Kidney glomerular epithelial cell (primary cell): ENCODE results near the gene NBAS.
A peak's percentile ranks its signal among the peaks of the same experiment; 100 is the strongest.
"Not testable (repeated sequence)": the region's sequence is repeated elsewhere in the genome, so short reads cannot be mapped to it uniquely, and the experiment has no call there.

Experiments
- DNase-seq: peaks from one replicate; lab custom pipeline; 2025; lab: John Stamatoyannopoulos, UW

Gene NBAS

GRCh38 chr2:15359716-15360531, 201.2 kb downstream of the NBAS start:
- peak; percentile 58 for DNase-seq

- no peak for DNase-seq
Measured at GRCh38 chr2:15357922-15358321, 203.2 kb downstream of the NBAS start.

GRCh38 chr2:15357186-15357585, 203.9 kb downstream of the NBAS start:
- DNase-seq, result no peak

- no peak for DNase-seq
Measured at GRCh38 chr2:15355386-15355785, 205.7 kb downstream of the NBAS start.

GRCh38 chr2:15354596-15355366, 206.4 kb downstream of the NBAS start:
- no peak for DNase-seq

- DNase-seq, result no peak
Measured at GRCh38 chr2:15352363-15352762, 208.8 kb downstream of the NBAS start.

- no peak for DNase-seq
Measured at GRCh38 chr2:15348636-15349035, 212.5 kb downstream of the NBAS start.

GRCh38 chr2:15348045-15348444, 213.1 kb downstream of the NBAS start:
- no peak for DNase-seq

GRCh38 chr2:15346624-15347023, 214.5 kb downstream of the NBAS start:
- DNase-seq, result no peak

GRCh38 chr2:15337996-15338666, 223.0 kb downstream of the NBAS start:
- no peak for DNase-seq

- no peak for DNase-seq
Measured at GRCh38 chr2:15334644-15335326, 226.3 kb downstream of the NBAS start.

GRCh38 chr2:15331787-15332186, 229.3 kb downstream of the NBAS start:
- no peak for DNase-seq

- DNase-seq, result no peak
Measured at GRCh38 chr2:15325296-15325695, 235.8 kb downstream of the NBAS start.

GRCh38 chr2:15323227-15323626, 237.9 kb downstream of the NBAS start:
- DNase-seq, result no peak

GRCh38 chr2:15321481-15321880, 239.7 kb downstream of the NBAS start:
- not testable (repeated sequence) for DNase-seq

GRCh38 chr2:15316370-15316814, 244.7 kb downstream of the NBAS start:
- no peak for DNase-seq

GRCh38 chr2:15315411-15315810, 245.7 kb downstream of the NBAS start:
- DNase-seq, result no peak

GRCh38 chr2:15313657-15314056, 247.5 kb downstream of the NBAS start:
- DNase-seq, result peak; percentile 12

GRCh38 chr2:15311926-15312325, 249.2 kb downstream of the NBAS start:
- DNase-seq, result no peak

GRCh38 chr2:15311201-15311907, 249.8 kb downstream of the NBAS start:
- DNase-seq, result no peak

- no peak for DNase-seq
Measured at GRCh38 chr2:15307526-15307925, 253.6 kb downstream of the NBAS start.
